WERI-Rb-1 (cell line): ENCODE measurements around the gene FHOD3.
A peak's percentile ranks its signal among the peaks of the same experiment; 100 is the strongest.

Experiments used
- DNase-seq: peaks from one replicate; pipeline ENCODE4 v3.0.0-alpha.2; 2020
- H3K27ac ChIP-seq: fragments of 250-450 bp; sonication (Bioruptor Pico); 2 replicates; pipeline ENCODE4 v1.5.1; 2020; ENCODE audit warnings: mild to moderate bottlenecking, moderate library complexity
- H3K27me3 ChIP-seq: fragments of 250-450 bp; sonication (Bioruptor Pico); 2 replicates; pipeline ENCODE4 v1.5.1; 2021; ENCODE audit warnings: mild to moderate bottlenecking, low read depth, moderate library complexity; ENCODE audit not compliant: insufficient read depth, severe bottlenecking
- H3K36me3 ChIP-seq: fragments of 250-450 bp; sonication (Bioruptor Pico); 2 replicates; pipeline ENCODE4 v1.5.1; 2020; ENCODE audit warnings: mild to moderate bottlenecking, moderate library complexity
- H3K4me3 ChIP-seq: 2 replicates; pipeline ENCODE4 v1.5.1; 2011; ENCODE audit warnings: low read depth, mild to moderate bottlenecking, control low read depth, low read length
- H3K9me3 ChIP-seq: fragments of 250-450 bp; sonication (Bioruptor Pico); 2 replicates; pipeline ENCODE4 v1.5.1; 2021; ENCODE audit warnings: mild to moderate bottlenecking, moderate library complexity; ENCODE audit not compliant: severe bottlenecking
- CTCF ChIP-seq: IDR thresholded peaks from 2 replicates; pipeline ENCODE4 v1.5.1; 2011; ENCODE audit warnings: low read depth, mild to moderate bottlenecking, control low read depth, inconsistent platforms, low read length

FHOD3 gene

DNA sequence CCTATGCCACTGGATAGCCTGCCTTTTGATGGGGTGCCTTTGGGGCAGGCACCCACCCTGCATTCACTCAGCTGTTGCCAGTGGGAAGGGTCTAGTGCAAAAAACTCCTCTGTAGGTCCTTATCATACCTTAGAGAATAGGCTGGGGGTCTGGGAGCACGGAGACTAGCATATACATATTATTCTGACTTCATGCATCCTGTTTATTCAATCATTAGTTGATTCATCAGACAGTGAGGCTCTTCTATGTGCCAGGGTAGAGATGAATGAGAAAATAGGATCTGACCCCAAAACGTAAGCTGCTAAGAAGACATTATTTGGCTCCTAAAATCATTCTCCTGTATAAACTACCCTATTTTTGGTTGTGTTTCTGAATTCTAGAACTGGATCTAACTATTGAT is 378.0 kb downstream of the FHOD3 start:
- TF ChIP-seq CTCF, result no peak
- Histone ChIP-seq H3K9me3 (peaks cover 4% of the 10 kb centered on the region), H3K27me3 (no peaks in the 10 kb centered on the region), H3K27ac (no peak overlapping the region), H3K36me3 (no peaks in the 10 kb centered on the region), H3K4me3 (no peak overlapping the region)
- DNase-seq, result no peak

DNA sequence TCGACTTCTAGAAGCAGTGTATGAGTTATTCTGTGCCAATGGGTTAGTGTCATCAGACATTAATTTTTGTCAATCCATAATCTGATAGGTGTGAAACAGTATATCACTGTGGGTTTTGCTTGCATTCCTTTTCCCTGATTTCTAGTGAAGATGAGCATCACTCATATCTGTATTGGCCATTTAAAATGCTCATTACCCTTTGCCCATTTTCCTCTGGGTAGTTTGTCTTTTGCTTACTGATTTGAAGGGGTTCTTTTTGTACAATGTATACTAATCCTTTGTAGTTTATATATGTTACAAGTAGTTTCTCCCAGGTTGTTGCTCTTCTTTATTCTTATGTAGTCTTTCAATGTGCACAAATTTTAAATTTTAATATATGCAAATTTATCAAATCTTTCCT is 379.1 kb downstream of the FHOD3 start:
- Histone ChIP-seq H3K27me3 (no peaks in the 10 kb centered on the region), H3K27ac (no peak overlapping the region), H3K36me3 (no peaks in the 10 kb centered on the region), H3K9me3 (peaks cover 4% of the 10 kb centered on the region), H3K4me3 (no peak overlapping the region)
- DNase-seq, result no peak
- no peak for TF ChIP-seq CTCF

- no peaks in the 10 kb centered on the region for H3K27me3 ChIP-seq
- H3K4me3 ChIP-seq, result no peak overlapping the region
Observed at GRCh38 chr18:36680042-36680441, 382.5 kb downstream of the FHOD3 start.

GRCh38 chr18:36685580-36685979 is 388.1 kb downstream of the FHOD3 start:
- Histone ChIP-seq H3K27me3 (no peaks in the 10 kb centered on the region), H3K36me3 (no peaks in the 10 kb centered on the region), H3K9me3 (no peaks in the 10 kb centered on the region), H3K27ac (no peak overlapping the region), H3K4me3 (no peak overlapping the region)
- no peak for TF ChIP-seq CTCF
- no peak for DNase-seq

More at GRCh38 chr18:36680042-36680441, 382.5 kb downstream of the FHOD3 start:
- peaks cover 4% of the 10 kb centered on the region for H3K9me3 ChIP-seq
- TF ChIP-seq CTCF, result no peak
- no peak overlapping the region for H3K27ac ChIP-seq
- no peak for DNase-seq
- no peaks in the 10 kb centered on the region for H3K36me3 ChIP-seq

GRCh38 chr18:36688020-36688965 is 390.8 kb downstream of the FHOD3 start:
- H3K36me3 ChIP-seq, result no peaks in the 10 kb centered on the region
- H3K27me3 ChIP-seq, result no peaks in the 10 kb centered on the region
- no peak overlapping the region for H3K27ac ChIP-seq
- no peaks in the 10 kb centered on the region for H3K9me3 ChIP-seq
- peak; percentile 80 for TF ChIP-seq CTCF
- H3K4me3 ChIP-seq, result no peak overlapping the region
- DNase-seq, result peak; percentile 75
